Neural progenitor cell (in vitro differentiated cells): Measurements from ENCODE around the gene UBTD1. TPM values are rescaled to one million over a fixed set of nuclear protein-coding genes. Genes with fewer than 3 reads are reported as not detected.
A peak's percentile ranks its signal among the peaks of the same experiment; 100 is the strongest.
"Not testable (repeated sequence)": the region's sequence is repeated elsewhere in the genome, so short reads cannot be mapped to it uniquely, and the experiment has no call there.

Experiments used
- DNase-seq: peaks from one replicate; pipeline ENCODE4 v3.0.0-alpha.2; 2016; ENCODE audit warnings: low spot score
- H2AFZ ChIP-seq: fragments of 200-600 bp; sonication (generic); replicated peaks from 2 replicates; pipeline ENCODE4 v1.6.1; 2016; ENCODE audit warnings: antibody characterized with exemption
- H3F3A ChIP-seq: fragments of 200-600 bp; sonication (generic); 2 replicates; pipeline ENCODE4 v1.6.1; 2016; ENCODE audit warnings: antibody characterized with exemption, low read depth
- H3K27ac ChIP-seq: fragments of 200-600 bp; sonication (generic); 2 replicates; pipeline ENCODE4 v1.5.1; 2016; ENCODE audit warnings: mild to moderate bottlenecking
- H3K27me3 ChIP-seq: fragments of 200-600 bp; sonication (generic); 2 replicates; pipeline ENCODE4 v1.6.1; 2016; ENCODE audit warnings: mild to moderate bottlenecking, moderate library complexity
- H3K36me3 ChIP-seq: fragments of 200-600 bp; sonication (generic); 2 replicates; pipeline ENCODE4 v1.5.1; 2016
- H3K4me1 ChIP-seq: fragments of 200-600 bp; sonication (generic); 2 replicates; pipeline ENCODE4 v1.6.1; 2016; ENCODE audit warnings: mixed run types
- H3K4me2 ChIP-seq: fragments of 200-600 bp; sonication (generic); 2 replicates; pipeline ENCODE4 v1.6.1; 2016
- H3K4me3 ChIP-seq: fragments of 200-600 bp; sonication (generic); 2 replicates; pipeline ENCODE4 v1.5.1; 2016
- H3K79me2 ChIP-seq: fragments of 200-600 bp; sonication (generic); 2 replicates; pipeline ENCODE4 v1.6.1; 2016; ENCODE audit warnings: low read depth
- H3K9ac ChIP-seq: fragments of 200-600 bp; sonication (generic); 2 replicates; pipeline ENCODE4 v1.6.1; 2016
- H3K9me3 ChIP-seq: fragments of 200-600 bp; sonication (generic); 2 replicates; pipeline ENCODE4 v1.5.1; 2016; ENCODE audit warnings: low read depth
- H4K20me1 ChIP-seq: fragments of 200-600 bp; sonication (generic); 2 replicates; pipeline ENCODE4 v1.6.1; 2016; ENCODE audit warnings: low read depth
- H3K27ac Mint-ChIP-seq: 3 replicates; pipeline ENCODE4 v1.8.0; 2021; ENCODE audit warnings: mixed read lengths
- H3K27me3 Mint-ChIP-seq: 2 replicates; pipeline ENCODE4 v1.8.0; 2022; ENCODE audit warnings: low read depth, mild to moderate bottlenecking, inconsistent platforms, moderate library complexity, mixed read lengths; ENCODE audit not compliant: insufficient read depth
- H3K36me3 Mint-ChIP-seq: 3 replicates; pipeline ENCODE4 v1.8.0; 2021; ENCODE audit warnings: mixed read lengths
- H3K4me1 Mint-ChIP-seq: 3 replicates; pipeline ENCODE4 v1.8.0; 2021; ENCODE audit warnings: mixed read lengths
- H3K4me3 Mint-ChIP-seq: 3 replicates; pipeline ENCODE4 v1.8.0; 2021; ENCODE audit warnings: mild to moderate bottlenecking, moderate library complexity, mixed read lengths
- H3K9me3 Mint-ChIP-seq: 3 replicates; pipeline ENCODE4 v1.8.0; 2020; ENCODE audit warnings: mixed read lengths
- CTCF ChIP-seq: fragments of 200-600 bp; sonication (generic); IDR thresholded peaks from 2 replicates; pipeline ENCODE4 v1.5.1; 2017; ENCODE audit warnings: antibody characterized with exemption, mild to moderate bottlenecking
- EZH2 ChIP-seq: fragments of 200-600 bp; sonication (generic); IDR thresholded peaks from 2 replicates; pipeline ENCODE4 v1.6.1; 2017; ENCODE audit warnings: antibody characterized with exemption, mild to moderate bottlenecking, moderate library complexity
- EZH2phosphoT487 ChIP-seq: fragments of 200-600 bp; sonication (generic); IDR thresholded peaks from 2 replicates; pipeline ENCODE4 v1.6.1; 2017; ENCODE audit warnings: antibody characterized with exemption
- total RNA-seq: library from RNA; depleted of rRNA; stranded (reverse); fragments of >200 nt; gene quantifications from 2 replicates; pipeline ENCODE4 v1.2.3, GENCODE V29; 2015; ENCODE audit warnings: low replicate concordance

Gene UBTD1
- total RNA-seq, 1 donor from 2014 or later = 4.7 TPM

- Histone ChIP-seq H4K20me1 (no peaks in the 10 kb centered on the region), H3K36me3 (peaks cover 18% of the 10 kb centered on the region), H3K9me3 (no peaks in the 10 kb centered on the region), H3K9ac (no peak overlapping the region), H3K4me2 (no peak overlapping the region), H3K79me2 (no peaks in the 10 kb centered on the region), H3F3A (no peaks in the 10 kb centered on the region), H3K27ac (no peak overlapping the region), H3K4me3 (no peak overlapping the region), H3K4me1 (peaks cover 5% of the 10 kb centered on the region), H3K27me3 (no peaks in the 10 kb centered on the region), H2AFZ (no peak overlapping the region)
- no peak for DNase-seq
- no peaks in the 10 kb centered on the region for H3K9me3 Mint-ChIP-seq
- H3K27ac Mint-ChIP-seq = no peak overlapping the region
- peaks cover 44% of the 10 kb centered on the region for H3K36me3 Mint-ChIP-seq
- no peak overlapping the region for H3K4me3 Mint-ChIP-seq
- peaks cover 2% of the 10 kb centered on the region for H3K27me3 Mint-ChIP-seq
- no peak for TF ChIP-seq CTCF
- TF ChIP-seq EZH2phosphoT487 = no peak
- no peak for TF ChIP-seq EZH2
- no peaks in the 10 kb centered on the region for H3K4me1 Mint-ChIP-seq
These were observed 23.8 kb upstream of the UBTD1 start for GRCh38 chr10:97474918-97475317.

DNA sequence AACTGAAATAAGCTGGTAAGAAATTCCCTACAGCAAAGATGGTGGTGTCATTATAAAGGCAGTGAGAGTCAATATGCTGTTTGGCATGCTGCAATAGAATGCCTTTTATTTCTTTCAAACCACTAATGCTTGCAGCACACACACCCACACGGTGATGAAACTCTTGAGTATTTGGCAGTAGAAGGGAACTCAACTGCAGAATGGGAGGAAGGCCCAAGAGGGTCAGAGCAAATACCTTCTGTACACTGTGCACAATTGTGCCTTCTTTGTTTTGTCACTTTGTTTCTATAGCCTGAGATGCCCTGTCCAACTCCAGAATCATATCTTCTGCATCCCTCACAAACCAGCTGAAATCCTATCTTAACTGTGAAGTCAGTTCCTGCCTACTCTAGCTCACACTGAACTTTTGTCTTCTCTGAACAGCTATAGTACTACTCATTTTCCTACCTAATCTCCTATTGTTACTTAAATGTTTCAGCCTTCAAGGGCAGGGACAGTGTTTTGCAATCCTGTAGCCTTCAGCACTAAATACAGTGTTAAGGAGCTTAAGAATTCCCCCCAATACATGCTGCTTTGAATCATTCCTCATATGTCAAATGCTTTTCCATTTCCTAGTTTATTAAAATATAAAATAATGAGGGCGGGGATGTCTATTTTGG is 22.7 kb upstream of the UBTD1 start:
- Histone ChIP-seq H3K9me3 (no peaks in the 10 kb centered on the region), H3K4me2 (no peak overlapping the region), H4K20me1 (peaks cover 9% of the 10 kb centered on the region), H3K4me1 (peaks cover 9% of the 10 kb centered on the region), H3K79me2 (no peaks in the 10 kb centered on the region), H3K27me3 (no peaks in the 10 kb centered on the region), H3K9ac (no peak overlapping the region), H2AFZ (no peak overlapping the region), H3F3A (peaks cover 8% of the 10 kb centered on the region), H3K36me3 (peaks cover 15% of the 10 kb centered on the region), H3K27ac (no peak overlapping the region), H3K4me3 (no peak overlapping the region)
- Mint-ChIP-seq H3K9me3 (no peaks in the 10 kb centered on the region), H3K36me3 (peaks cover 44% of the 10 kb centered on the region), H3K27ac (no peak overlapping the region), H3K4me3 (no peak overlapping the region), H3K4me1 (peaks cover 6% of the 10 kb centered on the region), H3K27me3 (no peaks in the 10 kb centered on the region)
- TF ChIP-seq CTCF = no peak
- TF ChIP-seq EZH2 = no peak
- TF ChIP-seq EZH2phosphoT487 = no peak
- no peak for DNase-seq

- H3K79me2 ChIP-seq = peaks cover 25% of the 10 kb centered on the region
- not testable (repeated sequence) for H3K4me2 ChIP-seq
These were observed 19.3 kb upstream of the UBTD1 start for GRCh38 chr10:97479410-97479809.

DNA sequence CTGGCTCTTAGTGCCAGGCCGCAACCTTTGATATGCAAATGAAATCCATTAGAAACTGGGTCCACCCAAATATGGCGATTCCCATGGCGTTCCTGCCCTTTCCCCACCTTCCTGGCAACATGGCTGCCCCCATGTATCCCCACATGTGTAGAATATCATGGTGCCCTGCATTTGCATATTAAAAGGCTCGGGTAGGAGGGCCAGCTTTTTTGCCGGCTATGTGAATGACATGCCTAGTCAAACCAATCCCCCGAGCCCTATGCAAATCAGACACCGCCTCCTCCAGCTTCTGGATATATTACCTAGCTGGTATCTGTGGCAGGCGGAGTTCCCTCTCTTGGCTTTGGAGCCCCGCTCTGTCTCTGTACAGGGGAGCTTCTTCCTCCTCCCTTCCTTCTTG is 18.8 kb upstream of the UBTD1 start:
- H3K9me3 ChIP-seq = no peaks in the 10 kb centered on the region
- peak overlapping the region; percentile 41 for H3K4me2 ChIP-seq
- H3K4me3 Mint-ChIP-seq = no peak overlapping the region
- H3K36me3 Mint-ChIP-seq = peaks cover 33% of the 10 kb centered on the region
- no peak overlapping the region for H3K27ac Mint-ChIP-seq
- peak overlapping the region; percentile 23 for H3K27ac ChIP-seq
- H3K4me1 ChIP-seq = peaks cover 9% of the 10 kb centered on the region
- no peaks in the 10 kb centered on the region for H3K9me3 Mint-ChIP-seq
- H3K9ac ChIP-seq = no peak overlapping the region
- H3K36me3 ChIP-seq = peaks cover 6% of the 10 kb centered on the region
- peaks cover 22% of the 10 kb centered on the region for H4K20me1 ChIP-seq
- peak overlapping the region; percentile 16 for H3K4me3 ChIP-seq
- no peak overlapping the region for H2AFZ ChIP-seq
- DNase-seq = peak; percentile 84
- H3K79me2 ChIP-seq = peaks cover 30% of the 10 kb centered on the region
- H3F3A ChIP-seq = peaks cover 14% of the 10 kb centered on the region
- TF ChIP-seq EZH2 = no peak
- no peak for TF ChIP-seq CTCF
- TF ChIP-seq EZH2phosphoT487 = no peak
- peaks cover 2% of the 10 kb centered on the region for H3K27me3 Mint-ChIP-seq
- no peaks in the 10 kb centered on the region for H3K27me3 ChIP-seq
- peaks cover 6% of the 10 kb centered on the region for H3K4me1 Mint-ChIP-seq

More at GRCh38 chr10:97479410-97479809, 19.3 kb upstream of the UBTD1 start:
- H3K9me3 ChIP-seq, H3K27me3 ChIP-seq, H3K4me1 ChIP-seq, H3K4me1 Mint-ChIP-seq, H3K9ac ChIP-seq, H3K4me3 Mint-ChIP-seq, H3K27ac ChIP-seq, H3K27ac Mint-ChIP-seq, H3K27me3 Mint-ChIP-seq, H3K9me3 Mint-ChIP-seq, DNase-seq, H2AFZ ChIP-seq: not testable (repeated sequence)
- peaks cover 11% of the 10 kb centered on the region for H3K36me3 ChIP-seq
- H4K20me1 ChIP-seq = peaks cover 19% of the 10 kb centered on the region
- H3F3A ChIP-seq = peaks cover 14% of the 10 kb centered on the region
- peak overlapping the region; percentile 16 for H3K4me3 ChIP-seq
- H3K36me3 Mint-ChIP-seq = peaks cover 35% of the 10 kb centered on the region
